Astrocyte of the spinal cord (primary cell): ENCODE measurements around the gene MBD6.
"Not testable (repeated sequence)": the region's sequence is repeated elsewhere in the genome, so short reads cannot be mapped to it uniquely, and the experiment has no call there.

Experiments
- DNase-seq: peaks from one replicate; pipeline ENCODE4 v3.0.0; 2011; ENCODE audit warnings: low read depth, low spot score
- H3K4me3 ChIP-seq: 2 replicates; pipeline ENCODE4 v1.5.1; 2011; ENCODE audit warnings: low read depth, mild to moderate bottlenecking, low read length, moderate library complexity
- in situ Hi-C: cut with HindIII; loops from 2 replicates; pipeline ENCODE4 v1.10.0; 2017; ENCODE audit warnings: low sequenced_read_pairs
- TF ChIP-seq, protein P1 (sequence below): IDR thresholded peaks from 2 replicates; pipeline ENCODE4 v1.5.1; 2012; ENCODE audit warnings: low read depth, mild to moderate bottlenecking, low read length, inconsistent platforms

The MBD6 gene

DNA sequence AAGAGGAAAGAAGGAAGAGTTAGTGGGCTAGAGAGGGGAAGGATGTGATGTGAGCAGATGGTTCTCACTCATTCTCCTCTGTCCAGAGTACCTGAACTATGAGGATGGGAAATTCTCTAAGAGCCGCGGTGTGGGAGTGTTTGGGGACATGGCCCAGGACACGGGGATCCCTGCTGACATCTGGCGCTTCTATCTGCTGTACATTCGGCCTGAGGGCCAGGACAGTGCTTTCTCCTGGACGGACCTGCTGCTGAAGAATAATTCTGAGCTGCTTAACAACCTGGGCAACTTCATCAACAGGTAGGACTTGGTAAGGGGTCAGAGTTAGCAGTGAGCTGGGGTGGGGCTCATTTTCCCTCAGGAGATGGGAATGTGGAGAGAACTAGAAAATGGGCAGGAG lies 10.0 kb upstream of the MBD6 start:
- no peak for DNase-seq
- TF ChIP-seq, protein P1, sequence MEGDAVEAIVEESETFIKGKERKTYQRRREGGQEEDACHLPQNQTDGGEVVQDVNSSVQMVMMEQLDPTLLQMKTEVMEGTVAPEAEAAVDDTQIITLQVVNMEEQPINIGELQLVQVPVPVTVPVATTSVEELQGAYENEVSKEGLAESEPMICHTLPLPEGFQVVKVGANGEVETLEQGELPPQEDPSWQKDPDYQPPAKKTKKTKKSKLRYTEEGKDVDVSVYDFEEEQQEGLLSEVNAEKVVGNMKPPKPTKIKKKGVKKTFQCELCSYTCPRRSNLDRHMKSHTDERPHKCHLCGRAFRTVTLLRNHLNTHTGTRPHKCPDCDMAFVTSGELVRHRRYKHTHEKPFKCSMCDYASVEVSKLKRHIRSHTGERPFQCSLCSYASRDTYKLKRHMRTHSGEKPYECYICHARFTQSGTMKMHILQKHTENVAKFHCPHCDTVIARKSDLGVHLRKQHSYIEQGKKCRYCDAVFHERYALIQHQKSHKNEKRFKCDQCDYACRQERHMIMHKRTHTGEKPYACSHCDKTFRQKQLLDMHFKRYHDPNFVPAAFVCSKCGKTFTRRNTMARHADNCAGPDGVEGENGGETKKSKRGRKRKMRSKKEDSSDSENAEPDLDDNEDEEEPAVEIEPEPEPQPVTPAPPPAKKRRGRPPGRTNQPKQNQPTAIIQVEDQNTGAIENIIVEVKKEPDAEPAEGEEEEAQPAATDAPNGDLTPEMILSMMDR: no peak
- no peak overlapping the region for H3K4me3 ChIP-seq
- in situ Hi-C loops: no loop called here

DNA sequence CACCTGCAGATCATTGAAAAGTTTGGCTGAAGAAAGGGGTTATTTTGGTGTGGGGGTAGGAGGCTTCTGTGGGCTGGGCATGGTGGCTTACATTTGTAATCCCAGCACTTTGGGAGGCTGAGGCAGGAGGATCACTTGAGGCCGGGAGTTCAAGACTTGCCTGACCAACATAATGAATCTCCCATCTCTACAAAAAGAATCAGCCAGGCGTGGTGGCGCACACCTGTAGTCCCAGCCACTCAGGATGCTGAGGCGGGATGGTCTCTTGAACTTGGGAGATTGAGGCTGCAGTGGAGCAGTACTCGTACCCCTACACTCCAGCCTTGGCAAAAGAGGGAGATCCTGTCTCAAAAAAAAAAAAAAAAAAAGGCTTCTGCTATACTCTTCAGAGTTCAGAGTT lies 9.4 kb upstream of the MBD6 start:
- in situ Hi-C loops: no loop called here
- no peak for DNase-seq
- TF ChIP-seq, protein P1: no peak
- no peak overlapping the region for H3K4me3 ChIP-seq

DNA sequence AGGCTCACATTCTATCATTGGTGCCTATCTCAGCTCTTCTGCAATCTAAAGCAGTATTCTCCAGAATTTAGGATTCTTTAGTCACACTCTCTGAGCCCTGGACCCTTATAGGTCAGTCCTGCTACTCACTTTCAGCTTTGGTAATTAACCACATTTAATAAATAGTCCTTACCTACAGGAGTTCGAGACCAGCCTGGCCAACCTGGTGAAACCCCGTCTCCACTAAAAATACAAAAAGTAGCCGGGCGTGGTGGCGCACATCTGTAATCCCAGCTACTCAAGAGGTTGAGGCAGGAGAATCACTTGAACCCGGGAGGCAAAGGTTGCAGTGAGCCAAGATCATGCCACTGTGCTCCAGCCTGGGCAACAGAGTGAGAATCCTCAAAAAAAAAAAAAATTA lies 8.9 kb upstream of the MBD6 start:
- H3K4me3 ChIP-seq, DNase-seq, in situ Hi-C loops: not testable (repeated sequence)

DNA sequence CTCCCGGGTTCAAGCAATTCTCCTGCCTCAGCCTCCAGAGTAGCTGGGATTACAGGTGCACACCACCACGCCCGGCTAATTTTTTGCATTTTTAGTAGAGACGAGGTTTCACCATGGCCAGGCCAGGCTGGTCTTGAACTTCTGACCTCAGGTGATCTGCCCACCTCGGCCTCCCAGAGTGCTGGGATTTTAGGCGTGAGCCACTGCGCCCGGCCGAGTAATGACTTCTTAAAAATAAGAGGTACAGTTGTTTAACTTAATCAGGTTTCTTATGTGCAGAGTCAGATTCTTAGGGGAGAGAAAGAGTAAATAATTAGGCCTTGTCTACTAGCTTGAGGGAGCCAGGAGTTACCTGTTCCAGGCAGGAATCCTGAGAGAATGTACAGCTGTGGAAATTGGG lies 8.4 kb upstream of the MBD6 start:
- DNase-seq, H3K4me3 ChIP-seq, in situ Hi-C loops: not testable (repeated sequence)

DNA sequence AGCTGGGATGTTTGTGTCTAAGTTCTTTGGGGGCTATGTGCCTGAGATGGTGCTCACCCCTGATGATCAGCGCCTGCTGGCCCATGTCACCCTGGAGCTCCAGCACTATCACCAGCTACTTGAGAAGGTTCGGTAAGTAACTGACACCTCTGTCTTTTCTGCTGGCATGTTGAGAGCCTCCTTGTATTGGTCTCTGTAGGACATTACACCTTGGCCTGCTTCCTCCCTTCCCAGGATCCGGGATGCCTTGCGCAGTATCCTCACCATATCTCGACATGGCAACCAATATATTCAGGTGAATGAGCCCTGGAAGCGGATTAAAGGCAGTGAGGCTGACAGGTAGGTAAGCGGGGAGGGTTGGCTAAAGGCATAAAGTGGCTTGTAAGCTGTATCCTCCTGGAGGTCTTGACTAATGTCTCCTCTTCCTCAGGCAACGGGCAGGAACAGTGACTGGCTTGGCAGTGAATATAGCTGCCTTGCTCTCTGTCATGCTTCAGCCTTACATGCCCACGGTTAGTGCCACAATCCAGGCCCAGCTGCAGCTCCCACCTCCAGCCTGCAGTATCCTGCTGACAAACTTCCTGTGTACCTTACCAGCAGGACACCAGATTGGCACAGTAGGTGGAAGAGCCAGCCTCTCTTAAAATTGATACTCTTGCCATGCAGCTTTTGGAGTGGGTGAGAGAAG lies 7.8 kb upstream of the MBD6 start:
- in situ Hi-C loops: no loop called here
- TF ChIP-seq, protein P1: no peak
- DNase-seq: no peak
- H3K4me3 ChIP-seq: no peak overlapping the region

DNA sequence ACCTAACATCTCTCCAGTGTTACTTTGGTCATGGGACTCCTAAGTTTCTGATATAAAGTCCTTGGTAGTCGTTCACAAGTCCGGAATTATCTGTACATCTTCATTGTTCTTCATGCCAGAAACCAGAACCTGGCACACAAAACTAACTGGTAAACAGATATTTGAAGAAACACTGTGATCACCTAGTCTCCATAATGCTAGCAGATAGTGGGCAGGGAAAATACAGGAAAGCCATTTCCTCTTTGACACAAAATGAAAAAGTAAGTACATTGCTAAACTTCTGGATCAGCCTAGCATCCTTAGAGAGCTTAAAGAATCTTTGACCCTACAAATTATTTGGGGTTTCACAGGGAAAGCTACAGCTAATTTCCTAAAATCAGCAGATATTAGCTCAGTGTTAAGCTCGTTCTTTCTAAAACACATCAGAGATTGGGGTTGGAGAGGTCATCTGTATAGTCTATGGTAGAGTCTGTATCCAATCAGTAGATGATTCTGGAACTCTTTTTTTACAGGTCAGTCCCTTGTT lies 7.2 kb upstream of the MBD6 start:
- no peak for DNase-seq
- TF ChIP-seq, protein P1: no peak
- in situ Hi-C loops: no loop called here
- no peak overlapping the region for H3K4me3 ChIP-seq

DNA sequence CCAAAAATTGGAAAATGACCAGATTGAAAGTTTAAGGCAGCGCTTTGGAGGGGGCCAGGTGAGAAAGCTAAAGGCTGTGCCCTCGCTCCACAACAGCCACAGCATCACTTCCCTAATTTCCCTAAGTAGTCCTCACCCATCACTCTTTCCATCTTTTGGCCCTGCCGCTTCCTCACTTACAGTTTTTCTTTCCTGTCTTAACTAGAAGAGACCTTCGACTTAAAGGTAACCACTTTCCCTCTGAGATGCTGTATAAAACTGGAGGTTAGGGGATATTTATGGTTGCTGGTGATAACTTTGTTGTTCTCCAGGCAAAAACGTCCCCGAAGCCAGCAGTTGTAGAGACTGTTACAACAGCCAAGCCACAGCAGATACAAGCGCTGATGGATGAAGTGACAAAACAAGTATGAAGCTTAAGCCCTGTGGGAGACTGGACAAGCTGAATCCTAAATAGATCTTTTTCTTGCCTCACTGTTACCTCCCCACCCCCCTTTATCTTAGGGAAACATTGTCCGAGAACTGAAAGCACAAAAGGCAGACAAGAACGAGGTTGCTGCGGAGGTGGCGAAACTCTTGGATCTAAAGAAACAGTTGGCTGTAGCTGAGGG lies 6.6 kb upstream of the MBD6 start:
- in situ Hi-C loops: no loop called here
- no peak overlapping the region for H3K4me3 ChIP-seq
- DNase-seq: no peak
- TF ChIP-seq, protein P1: no peak
